ENCODE results near the gene FCHSD2.

Gene FCHSD2

DNA sequence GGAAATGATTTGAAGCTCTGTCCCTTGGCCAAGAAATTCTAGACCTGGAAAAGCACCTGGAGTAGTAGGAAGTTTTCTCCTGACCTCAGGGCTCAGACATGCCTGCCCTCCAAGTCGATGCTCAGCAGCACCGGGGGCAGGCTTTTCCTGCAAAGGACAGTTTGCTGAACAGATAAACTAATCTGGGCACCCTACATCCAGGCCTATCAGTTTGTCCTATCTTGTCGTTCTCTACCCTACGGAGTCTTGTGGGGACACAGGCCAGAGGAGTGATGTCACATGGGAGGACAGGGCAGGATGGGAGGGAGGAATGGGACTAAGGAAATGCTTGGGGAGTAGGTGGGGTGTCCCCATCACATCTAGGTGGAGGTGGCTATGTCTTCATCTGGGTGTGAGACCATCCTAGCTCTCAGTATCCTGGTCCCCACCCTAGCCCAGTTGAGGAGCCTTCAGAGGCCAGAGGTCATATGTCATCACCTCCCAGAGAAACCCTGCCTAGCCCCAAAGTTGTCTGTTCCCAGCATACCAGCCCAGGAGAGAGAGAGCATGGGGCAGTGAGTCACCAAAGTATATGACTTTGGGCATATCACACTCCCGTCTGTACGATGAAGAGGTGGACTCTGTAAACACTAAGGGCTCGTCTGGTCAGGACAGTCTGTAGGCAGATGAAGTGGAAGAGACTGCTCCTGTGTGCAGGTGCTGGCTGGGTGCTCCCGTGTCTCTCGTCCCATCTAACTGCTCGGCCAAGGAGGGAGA is 18.1 kb upstream of the FCHSD2 start:
- POLR2A ChIA-PET = interaction anchor here (0.5 to 0.6 kb wide), 2 partner anchors 10 to 193 kb away, joined by 3 to 9 read pairs; no protein-coding TSS in a partner anchor
- CTCF ChIA-PET = interaction anchor here (1.0 to 9.8 kb wide), 11 partner anchors 9 to 435 kb away, joined by 3 to 115 read pairs (median 9); partner anchors contain the start of gene FCHSD2
- no peak for DNase-seq (ENCODE audit: extremely low spot score)
- TF ChIP-seq, protein P1, sequence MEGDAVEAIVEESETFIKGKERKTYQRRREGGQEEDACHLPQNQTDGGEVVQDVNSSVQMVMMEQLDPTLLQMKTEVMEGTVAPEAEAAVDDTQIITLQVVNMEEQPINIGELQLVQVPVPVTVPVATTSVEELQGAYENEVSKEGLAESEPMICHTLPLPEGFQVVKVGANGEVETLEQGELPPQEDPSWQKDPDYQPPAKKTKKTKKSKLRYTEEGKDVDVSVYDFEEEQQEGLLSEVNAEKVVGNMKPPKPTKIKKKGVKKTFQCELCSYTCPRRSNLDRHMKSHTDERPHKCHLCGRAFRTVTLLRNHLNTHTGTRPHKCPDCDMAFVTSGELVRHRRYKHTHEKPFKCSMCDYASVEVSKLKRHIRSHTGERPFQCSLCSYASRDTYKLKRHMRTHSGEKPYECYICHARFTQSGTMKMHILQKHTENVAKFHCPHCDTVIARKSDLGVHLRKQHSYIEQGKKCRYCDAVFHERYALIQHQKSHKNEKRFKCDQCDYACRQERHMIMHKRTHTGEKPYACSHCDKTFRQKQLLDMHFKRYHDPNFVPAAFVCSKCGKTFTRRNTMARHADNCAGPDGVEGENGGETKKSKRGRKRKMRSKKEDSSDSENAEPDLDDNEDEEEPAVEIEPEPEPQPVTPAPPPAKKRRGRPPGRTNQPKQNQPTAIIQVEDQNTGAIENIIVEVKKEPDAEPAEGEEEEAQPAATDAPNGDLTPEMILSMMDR (IDR thresholded peaks at IDR 0.05; ENCODE audit: control extremely low read depth, extremely low read depth, low read depth, missing control alignments) = no peak

DNA sequence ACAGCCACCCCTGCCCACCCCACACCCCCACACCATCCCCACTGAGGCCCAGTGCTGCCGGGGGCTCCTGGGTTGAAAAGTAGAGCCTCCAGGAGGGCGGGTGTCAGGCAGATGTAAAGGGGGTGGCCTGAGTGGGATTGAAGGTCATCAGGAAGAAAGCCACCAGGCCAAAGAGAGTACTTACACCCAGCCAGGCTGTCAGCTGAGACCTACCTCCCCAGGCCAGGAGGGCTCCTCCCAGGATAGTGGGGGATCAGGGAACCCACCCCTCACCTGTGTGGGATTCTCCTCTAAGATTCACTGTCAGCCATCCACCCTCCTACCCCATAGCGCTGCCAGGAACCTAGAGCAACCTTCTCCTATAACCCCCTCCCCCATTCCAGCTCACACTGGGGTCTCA is 17.2 kb upstream of the FCHSD2 start:
- no peak for DNase-seq (ENCODE audit: extremely low spot score)
- POLR2A ChIA-PET = no interaction called here
- TF ChIP-seq, protein P1 (IDR thresholded peaks at IDR 0.05; ENCODE audit: control extremely low read depth, extremely low read depth, low read depth, missing control alignments) = no peak
- CTCF ChIA-PET = interaction anchor here (1.0 to 5.0 kb wide), 8 partner anchors 10 to 178 kb away, joined by 3 to 46 read pairs (median 8); partner anchors contain the start of gene FCHSD2

DNA sequence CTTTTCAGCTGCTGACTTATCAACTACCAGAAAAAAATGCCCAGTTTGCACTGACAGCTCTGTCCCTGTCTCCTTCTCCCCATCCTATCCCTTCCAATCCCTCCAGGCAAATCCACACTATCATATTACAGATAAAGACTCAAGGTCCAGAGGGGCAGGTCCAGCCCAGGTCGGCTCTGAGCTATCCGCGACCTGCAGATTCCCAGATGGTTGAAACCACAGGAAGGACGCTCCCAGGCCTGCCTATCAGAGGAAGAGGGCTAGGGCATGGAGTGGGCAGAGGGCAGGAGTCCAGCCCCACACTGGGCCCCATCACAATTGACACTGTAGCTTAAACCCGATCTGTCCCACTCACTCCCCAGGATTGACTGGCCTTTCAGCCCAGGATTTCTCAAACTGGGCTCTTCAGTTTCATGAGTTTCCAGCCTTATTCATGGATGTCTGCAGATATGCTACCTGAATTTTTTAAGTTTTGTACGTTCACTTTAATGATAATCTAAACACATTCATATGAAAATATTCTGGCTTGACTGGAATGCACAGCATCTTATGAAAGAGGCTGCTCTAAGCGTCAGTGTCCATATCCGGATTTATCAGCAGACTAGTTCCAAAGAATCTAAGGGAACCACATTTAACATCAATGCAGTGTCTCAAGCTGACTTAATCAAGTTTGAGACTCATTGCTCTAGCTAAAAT is 16.4 kb upstream of the FCHSD2 start:
- DNase-seq (ENCODE audit: extremely low spot score) = no peak
- CTCF ChIA-PET = interaction anchor here (1.5 to 5.0 kb wide), 12 partner anchors 10 to 433 kb away, joined by 4 to 46 read pairs (median 7); partner anchors contain the start of gene FCHSD2
- POLR2A ChIA-PET = no interaction called here
- TF ChIP-seq, protein P1 (IDR thresholded peaks at IDR 0.05; ENCODE audit: control extremely low read depth, extremely low read depth, low read depth, missing control alignments) = no peak

DNA sequence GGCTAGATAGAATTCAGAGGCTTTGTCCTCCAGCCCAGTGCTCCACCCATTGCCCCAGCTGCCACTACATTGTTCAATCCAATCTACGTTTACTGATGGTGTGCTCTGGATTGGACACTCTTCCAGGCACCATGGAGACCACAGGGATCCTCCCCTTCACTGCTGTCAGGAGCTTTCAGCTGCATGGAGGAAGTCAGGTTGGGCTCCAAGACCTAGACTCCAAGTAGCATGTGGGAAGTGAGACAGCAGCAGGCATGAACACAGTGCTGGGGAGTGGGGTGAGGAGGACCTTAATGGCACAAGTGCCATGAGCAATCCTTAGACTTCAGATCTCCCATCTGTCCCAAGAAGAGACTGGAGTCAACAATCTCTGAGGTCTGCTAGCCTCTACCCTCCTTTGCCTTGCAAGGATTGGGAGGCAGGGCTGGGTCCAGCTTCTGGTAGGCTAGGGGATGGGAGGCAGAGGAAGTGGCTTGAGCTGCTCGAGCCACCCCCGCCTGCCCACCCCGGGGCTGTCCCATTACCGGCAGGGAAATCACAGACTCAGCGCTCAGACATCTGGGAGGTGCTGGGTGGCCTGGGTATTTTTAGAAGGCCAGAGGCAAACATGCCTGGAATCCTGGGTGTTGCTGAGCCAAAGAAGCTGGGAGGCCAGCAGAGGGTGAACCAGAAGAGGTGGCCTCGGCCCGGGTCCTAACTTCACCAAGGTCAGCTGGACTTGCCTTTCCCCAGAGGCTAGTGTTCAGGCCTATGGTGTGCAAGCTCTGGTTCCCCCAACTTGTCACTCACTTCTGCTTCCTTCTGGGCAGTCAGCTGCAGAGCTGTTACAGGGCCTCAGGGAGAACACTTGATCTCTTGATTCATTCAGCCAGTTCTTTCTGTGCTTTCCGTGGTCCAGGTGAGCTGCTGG is 15.2 kb upstream of the FCHSD2 start:
- TF ChIP-seq, protein P1 (IDR thresholded peaks at IDR 0.05; ENCODE audit: control extremely low read depth, extremely low read depth, low read depth, missing control alignments) = no peak
- ChIA-PET POLR2A (no interaction called here), CTCF (interaction anchor here (1.0 to 5.0 kb wide), 19 partner anchors 9 to 432 kb away, joined by 3 to 46 read pairs (median 5); partner anchors contain the start of gene FCHSD2)
- peak; percentile 77 for DNase-seq (ENCODE audit: extremely low spot score)

DNA sequence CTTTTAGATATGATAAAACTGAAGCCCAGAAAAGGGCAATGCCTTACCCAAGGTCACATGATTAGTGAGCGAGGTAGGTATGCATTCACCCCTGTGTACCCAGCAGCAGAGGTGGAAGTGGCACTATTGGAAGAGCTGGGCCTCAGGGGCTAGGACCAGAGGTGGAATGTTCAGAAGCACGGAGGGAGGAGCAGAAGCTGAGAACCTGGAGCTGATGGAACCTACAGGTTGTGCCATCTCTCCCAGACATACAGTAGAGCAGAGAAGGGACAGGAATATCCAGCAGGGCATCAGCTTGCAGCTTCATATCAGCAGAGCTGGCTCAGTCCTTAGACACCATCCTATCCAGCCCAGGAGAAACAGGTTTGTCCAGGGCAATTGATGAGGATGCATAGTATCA is 14.6 kb upstream of the FCHSD2 start:
- CTCF ChIA-PET = interaction anchor here (0.7 to 5.0 kb wide), 15 partner anchors 8 to 364 kb away, joined by 3 to 46 read pairs (median 4); partner anchors contain the start of gene FCHSD2

More for the DNA sequence above, 14.6 kb upstream of the FCHSD2 start:
- DNase-seq (ENCODE audit: extremely low spot score) = no peak
- TF ChIP-seq, protein P1 (IDR thresholded peaks at IDR 0.05; ENCODE audit: control extremely low read depth, extremely low read depth, low read depth, missing control alignments) = no peak
- POLR2A ChIA-PET = no interaction called here

Measured in GM10248 (cell line).